CD4-positive, alpha-beta T cell treated with Interleukin-6 for 4 hours (primary cell): ENCODE data around the gene CPEB3.
"Not testable (repeated sequence)": the region's sequence is repeated elsewhere in the genome, so short reads cannot be mapped to it uniquely, and the experiment has no call there.

Source experiments
- DNase-seq: peaks from one replicate; pipeline ENCODE4 v3.0.0-alpha.2; 2020; ENCODE audit warnings: mixed read lengths

The CPEB3 gene

DNA sequence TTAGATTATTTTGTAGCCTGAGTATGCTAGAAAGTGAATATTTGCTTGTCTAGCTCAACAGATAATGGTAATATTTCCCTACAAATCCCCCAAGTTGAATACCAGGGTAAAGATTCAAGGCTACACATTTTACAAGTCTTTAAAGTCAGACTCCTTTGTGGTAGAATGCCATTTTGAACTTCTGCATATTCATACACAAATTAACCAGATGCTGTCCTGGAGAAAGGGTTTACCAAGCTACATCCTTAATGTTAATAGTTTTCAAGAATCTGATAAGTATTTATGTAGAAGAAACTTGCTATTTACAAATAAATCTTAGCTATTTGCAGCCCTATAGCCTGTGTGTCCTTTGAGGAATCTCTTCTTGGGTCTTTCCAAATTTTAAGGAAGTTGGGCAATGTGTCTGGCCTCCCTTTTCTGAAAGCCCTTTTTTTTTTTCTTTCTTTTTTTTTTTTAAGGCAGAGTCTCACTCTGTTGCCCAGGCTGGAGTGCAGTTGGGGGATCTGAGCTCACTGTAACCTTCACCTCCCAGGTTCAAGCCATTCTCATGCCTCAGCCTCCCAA lies 82.6 kb downstream of the CPEB3 start:
- no peak for DNase-seq

DNA sequence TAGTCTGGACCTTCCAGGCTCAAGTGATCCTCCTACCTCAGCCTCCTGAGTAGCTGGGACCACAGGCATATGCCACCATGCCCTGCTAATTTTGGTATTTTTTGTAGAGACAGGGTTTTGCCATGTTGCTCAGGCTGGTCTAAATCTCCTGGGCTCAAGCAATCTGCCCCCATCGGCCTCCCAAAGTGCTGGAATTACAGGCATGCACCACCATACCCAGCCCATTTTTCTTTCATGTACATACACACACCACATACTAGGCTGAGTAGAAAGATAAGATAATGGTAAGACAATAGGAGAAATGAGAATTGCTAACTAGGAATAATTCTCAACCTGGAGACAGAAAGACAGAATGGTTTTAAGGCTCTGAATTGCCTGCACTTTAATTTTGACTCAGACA lies 83.8 kb downstream of the CPEB3 start:
- no peak for DNase-seq

DNA sequence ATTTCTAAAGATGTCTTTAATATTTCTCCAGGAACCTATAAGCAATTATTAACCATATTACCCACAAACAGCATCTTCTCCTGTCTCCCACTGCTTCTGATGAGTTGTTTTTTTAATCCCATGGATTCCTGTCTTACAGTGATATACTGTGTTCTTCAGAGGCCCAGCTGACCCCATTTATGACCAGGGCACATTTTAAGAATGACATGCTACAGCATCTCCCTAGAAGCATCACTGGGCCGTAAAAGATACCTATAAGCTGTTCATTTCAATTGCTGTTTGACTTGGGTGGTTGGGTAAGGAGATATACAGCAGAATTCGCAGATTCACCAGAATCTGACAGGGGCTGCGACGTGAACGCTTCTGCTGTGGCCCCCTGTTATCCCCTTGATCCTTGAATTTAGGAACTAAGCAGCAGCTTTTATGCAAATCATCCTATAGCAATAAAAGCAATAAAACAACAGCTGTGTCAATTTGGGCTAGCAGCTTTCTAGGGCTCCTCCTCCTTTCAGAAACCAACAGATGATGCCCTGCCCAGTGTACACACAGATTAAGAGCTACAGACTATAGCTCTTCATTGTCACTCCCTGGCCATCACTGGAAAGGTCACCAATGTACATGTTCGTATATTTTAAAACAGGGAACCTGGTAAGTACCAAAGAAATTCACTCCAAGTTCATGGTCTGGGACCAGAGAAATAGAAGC lies 86.8 kb downstream of the CPEB3 start:
- no peak for DNase-seq

DNA sequence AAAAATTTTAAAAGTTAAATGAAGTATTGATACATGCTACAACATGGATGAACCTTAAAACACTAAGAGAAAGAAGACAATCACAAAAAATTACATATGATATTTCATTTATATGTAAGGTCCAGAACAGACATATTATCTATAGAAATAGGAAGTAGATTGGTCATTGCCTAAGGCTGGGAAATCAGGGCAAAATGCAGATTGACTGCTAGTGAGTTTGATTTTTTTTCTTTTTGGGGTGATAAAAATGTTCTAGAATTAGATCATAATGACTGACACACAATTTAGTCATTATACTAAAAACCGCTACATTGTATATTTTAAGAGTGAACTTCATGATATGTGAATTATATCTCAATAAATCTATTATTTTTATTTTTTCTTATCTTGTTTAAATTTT lies 88.3 kb downstream of the CPEB3 start:
- DNase-seq: no peak

DNA sequence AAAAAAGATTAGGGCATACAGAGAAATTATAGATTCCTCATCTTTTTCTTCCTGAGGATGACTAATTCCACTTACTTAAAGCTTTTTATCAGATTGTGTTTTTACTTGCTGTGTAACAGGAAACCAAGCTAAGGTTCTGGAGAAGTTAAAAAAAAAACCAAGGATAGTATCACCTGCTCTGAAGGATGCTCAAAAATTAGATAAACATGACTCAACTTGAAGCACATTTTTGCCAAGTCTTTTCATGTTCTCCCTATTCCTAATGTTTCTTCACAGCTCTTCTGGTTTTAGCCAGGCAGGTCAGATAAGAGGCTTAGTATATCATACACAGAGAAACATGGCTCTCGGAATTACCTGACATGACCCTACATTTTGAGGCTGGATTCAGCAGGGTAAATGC lies 90.3 kb downstream of the CPEB3 start:
- no peak for DNase-seq

DNA sequence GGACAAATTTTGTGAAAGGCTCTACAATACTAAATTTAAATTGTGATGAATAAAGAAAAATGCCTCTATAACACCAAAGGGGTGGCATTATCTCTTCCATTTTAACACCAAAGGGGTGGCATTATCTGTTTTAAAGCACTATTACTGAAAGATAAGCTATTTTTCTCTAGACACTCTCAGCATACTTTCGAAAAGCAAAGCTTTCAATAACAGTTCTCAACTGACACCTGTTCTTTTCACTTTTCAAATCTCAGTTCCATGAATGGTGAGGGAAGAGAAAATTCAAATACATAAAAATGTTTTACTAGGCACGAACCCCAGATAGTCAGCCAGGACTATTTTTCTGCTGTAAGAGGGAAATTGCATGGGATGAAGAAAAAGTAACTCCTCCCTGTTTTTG lies 103.8 kb downstream of the CPEB3 start:
- DNase-seq: no peak

DNA sequence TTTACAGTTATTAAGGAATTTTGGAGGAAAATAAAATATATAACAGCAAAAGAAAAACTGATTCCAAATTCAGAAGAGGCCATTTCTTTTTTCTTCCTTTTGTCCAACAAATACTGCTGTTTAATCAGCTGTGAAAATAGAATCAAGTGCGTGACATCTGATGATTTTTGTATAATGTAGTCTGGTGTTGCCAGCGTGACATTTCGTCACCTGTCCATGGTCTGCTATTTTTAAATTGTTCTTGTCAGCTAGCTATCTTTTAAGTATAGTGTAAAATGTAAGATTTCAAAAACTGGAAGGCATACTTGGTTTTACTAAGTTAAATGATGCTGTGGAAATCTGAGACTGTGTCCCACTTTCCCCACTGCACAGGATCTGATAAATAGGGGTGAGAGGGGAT lies 105.9 kb downstream of the CPEB3 start:
- DNase-seq: no peak

DNA sequence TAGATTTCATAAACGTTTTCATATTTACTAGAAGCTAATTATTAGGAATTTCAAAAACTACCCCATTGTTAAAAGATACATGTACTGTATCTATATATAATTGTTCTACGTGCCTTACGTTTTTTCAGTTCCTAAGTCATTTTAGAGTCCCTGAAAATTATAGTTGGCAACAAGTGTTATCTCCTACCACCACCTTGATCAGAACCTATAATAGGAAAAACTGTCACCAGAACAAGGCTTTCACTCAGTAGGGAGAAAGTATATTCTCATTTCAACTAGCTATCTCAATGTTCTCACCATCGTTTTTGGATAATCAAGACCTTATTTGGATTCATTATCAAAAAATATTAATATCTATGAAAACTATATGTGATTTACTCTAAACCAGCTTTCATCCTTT lies 107.7 kb downstream of the CPEB3 start:
- DNase-seq: no peak

DNA sequence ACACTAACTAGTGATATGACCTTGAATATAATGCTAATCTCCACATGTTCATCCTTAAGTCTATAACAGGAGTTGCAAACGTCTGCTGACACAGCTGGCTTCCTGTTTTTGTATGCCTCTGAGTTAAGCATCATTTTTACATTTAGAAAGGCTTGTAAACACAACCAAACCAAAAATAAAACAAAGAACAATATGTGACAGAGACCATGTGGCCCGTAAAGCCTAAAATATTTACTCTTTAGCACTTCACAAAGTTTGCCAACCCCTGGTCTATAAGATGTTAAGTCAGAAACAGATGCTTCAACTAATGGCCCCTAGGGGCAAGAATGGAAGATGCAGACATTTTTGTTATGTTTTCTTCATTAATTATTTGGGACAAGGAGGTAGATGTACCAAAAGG lies 109.3 kb downstream of the CPEB3 start:
- no peak for DNase-seq

DNA sequence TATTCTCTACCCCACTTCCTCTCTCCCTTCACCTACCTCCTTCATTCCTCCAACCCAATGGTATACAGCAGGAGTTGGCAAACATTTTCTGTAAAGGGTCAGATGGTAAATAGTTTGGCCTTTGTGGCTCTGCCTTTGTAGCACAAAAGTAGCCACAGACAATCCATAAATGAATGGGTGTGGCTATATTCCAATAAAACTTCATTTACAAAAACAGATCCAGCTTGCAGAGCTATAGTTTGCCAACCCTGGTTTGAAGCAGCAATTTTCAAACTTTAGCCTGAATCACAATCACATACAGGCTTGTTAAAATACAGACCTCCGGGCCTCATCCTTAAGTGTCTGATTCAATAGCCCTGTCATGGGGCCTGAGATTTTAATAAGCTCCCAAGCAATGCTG lies 110.5 kb downstream of the CPEB3 start:
- DNase-seq: no peak

DNA sequence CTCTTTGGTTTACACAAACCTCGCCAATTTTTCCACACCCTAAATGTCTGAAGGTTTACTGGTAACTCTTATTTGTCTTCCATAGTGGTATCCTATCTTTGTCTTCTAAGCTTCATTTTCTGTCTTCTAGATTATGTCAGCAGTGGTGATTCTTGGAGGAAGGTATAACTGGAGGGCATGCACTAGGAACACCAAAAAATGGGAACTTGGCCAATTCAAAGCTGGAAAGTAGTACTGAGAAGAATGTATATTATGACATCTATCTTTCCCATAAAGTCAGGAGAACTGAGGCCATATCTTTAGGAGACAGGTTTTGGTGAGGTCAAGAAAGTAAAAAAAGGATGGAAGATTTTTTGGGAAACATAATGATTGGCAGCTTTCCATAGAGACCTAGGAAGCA lies 113.3 kb downstream of the CPEB3 start:
- no peak for DNase-seq

DNA sequence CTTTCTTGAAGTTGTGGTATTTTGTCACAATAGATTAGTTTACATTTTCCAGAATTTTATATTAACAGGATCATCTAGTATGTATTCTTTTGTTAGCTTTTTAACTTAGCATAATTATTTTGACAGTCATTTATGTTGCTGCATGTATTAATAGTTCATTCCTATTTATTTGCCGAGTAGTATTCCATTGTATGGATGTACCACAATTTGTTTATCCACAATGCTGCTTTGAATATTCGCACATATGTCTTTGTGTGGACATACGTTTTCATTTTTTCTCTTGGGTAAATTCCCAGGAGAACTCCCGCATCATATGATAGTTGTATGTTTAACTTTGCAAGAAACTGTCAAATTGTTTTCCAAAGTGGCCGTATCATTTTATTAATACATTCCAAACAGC lies 115.7 kb downstream of the CPEB3 start:
- DNase-seq: no peak

DNA sequence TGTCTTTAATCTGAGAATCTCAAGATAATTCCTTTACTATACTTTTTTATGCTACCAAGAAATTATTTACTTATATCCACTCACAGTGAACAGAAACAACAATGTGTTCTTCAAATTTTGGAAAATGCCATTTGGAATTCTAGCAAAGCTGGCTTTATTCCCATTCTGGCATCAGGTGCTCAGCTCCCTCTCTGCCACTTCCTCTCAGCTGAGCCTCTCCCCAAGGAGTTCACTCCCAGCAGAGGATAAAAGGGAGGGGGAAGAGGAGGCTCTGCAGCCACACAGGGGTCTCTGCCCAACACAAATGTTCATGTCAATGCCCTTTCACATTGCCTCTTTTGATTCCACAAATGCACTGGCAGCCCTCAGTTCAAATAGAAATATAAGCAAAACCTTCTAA lies 116.9 kb downstream of the CPEB3 start:
- no peak for DNase-seq

DNA sequence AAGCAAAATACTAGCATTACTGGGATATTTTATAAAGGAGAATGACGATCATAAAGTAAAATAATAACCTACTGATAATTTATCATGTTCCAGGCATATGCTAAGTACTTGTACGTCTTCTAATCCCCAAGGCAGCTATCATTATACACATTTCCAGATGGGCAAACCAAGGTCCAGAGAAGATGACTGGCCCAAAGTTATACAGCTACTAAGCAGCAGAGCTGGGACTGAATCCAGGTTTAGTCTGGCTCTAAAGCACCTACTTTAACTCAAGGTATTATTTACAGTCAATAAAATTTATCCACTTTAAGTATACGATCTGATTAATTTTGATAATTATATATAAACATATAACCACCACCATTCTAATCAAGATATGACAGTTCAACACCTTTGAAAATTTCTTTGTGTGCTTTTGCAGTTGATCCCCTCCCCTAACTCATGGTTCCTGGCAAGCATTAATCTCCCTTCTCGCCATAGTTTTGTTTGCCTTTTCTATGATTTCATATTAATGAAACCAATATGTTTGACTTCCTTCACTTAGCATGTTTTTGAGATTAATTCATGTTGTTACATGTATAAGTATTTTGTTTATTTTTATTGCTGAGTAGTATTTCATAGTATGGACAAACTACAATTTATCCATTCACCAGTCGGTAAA lies 126.7 kb downstream of the CPEB3 start:
- DNase-seq: no peak

DNA sequence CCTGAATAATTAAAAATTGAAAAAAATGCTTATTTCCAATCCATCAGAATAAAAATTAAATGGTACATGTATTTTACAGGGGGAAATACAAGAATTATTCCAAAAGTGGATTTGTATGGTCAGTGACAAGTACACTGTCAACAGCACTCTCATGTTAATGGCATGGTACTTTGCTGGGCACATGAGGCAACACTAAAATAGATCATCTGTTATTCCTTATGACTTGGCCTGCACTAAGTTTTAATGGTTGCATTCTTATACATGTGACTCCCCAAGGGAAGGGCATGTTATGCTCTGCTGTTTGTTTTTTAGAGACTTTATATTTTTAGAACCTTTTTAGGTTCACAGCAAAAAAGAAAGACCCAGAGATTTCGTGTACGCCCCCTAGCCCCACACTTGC lies 128.3 kb downstream of the CPEB3 start:
- no peak for DNase-seq

DNA sequence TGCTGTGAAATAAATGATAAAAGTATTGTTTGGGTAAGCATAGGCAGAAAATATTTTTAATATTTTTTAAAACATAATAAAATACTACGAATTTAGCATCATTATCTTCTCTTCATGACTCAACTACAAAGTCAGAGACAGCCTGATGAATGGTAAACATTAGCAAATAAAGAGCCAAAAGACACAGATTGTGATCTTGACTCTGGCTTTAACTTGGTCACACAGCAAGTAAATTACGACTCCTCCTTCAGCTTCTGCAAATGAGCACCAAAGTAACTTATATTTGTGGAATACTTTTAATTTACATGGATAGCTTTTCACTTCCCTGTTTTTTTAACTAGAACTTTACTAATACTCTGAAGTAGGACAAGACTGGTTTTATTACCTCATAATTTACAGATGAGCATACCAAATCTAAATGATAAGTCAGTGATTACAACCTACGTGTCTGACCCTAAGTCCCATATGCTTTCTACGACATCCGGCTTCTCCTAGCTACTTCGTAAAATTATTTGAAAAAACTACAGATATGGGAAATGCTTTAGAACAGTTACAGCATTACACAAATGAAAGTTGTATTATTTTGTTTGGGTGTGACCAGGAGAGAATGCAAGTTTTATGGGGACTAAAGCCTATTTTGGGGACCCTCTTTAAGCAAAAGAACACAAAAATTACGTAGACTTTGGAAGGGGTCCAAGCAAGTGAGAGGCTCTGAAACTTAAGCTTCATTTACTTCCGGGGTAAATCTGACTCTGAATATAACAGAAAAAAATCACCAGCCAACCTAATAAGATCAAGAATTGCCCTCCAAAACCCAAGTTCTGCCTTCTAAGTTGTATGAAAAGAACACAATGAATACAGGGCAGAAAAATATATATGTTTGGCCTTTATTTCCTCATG lies 133.8 kb downstream of the CPEB3 start:
- DNase-seq: no peak

DNA sequence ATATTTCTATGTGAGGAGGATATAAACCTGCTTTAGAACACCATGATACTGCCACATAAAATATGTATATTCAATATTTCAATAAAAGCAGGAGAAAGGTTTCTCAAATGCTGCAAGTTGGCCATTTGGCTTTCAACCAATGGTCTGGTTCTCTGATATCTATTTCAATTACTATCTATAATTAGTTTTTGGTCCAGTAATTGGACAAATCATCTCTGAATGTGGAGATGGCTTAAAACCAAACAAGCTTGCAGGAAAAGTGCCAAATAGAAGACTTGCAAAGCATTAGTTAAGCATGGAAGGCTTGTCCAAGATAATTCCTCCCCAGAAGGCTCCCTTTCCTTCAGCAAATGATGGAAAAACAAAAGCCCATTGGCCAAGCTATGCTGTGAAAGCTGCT lies 140.1 kb downstream of the CPEB3 start:
- no peak for DNase-seq

DNA sequence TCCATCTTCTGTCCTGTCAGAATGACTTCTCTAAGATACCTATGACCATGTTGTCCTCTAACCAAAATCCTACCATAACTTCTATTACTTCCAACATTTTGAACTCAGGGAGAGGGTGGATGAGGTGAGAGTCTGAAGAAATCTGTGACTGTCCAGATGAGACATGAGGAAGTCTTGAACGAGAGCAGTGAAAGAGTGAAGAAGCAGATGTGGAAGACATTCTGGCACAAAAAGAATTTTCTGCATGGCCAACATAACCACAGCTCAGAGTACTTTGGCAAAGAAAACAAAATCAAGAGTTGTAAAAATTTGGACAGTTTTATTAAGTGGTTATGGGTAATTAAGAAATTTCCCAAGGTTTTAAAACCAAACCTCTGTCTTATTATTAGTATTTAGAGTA lies 141.6 kb downstream of the CPEB3 start:
- DNase-seq: no peak

DNA sequence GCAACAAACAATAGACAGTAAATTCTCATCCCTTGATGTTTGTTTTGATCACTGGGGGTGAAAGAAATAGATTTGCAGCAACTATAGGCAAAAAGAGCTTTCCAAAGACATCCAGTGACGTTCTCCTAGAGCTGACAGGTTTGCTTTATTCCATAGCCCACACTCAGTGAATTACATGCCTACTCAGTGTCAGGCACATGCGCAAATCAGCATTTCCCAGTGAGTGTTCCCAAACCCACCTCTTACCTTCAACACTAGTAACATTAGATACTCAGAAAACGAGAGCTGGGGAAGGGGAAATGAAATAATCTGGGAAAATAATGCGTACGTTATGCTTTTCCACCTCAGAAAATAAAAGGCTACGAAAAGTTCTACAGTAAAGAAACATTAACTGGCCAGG lies 144.1 kb downstream of the CPEB3 start:
- no peak for DNase-seq

DNA sequence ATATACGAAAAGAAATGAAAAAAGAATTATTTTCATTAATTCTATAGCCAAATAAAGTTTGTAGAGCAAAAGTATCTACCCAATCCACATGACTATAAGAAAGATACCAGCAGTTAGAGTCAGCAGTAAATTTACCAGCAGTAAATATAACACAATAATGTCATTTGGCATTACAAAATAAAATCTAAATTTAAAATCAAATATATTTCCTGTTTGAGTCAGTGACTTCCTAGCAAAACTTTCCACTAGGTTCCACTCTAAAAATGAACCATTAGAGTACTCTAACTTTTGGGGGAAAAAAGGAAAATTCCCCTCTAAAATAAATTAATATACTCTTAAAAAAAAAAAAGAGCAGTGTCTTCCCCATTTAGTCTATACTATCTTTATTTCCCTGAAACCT lies 144.8 kb downstream of the CPEB3 start:
- DNase-seq: no peak

DNA sequence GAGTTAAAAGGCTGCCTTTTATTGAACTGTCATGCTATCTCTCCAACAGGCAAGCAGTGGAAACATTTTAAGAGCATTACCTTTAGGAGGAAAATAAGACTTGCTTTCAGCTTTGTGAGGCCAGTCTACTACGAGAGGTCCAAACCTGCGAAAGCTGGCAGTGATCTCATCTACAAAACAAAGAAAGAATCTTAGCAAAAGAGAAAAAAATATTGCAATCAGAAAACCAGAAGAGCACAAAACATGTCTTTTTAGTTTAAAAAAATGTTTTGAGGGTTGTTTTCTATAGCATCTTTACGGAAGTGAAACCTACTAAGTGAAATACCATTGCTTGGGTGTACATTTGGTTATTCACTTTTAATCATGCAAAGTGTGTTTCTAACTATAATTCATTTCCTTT lies 147.9 kb downstream of the CPEB3 start:
- no peak for DNase-seq

DNA sequence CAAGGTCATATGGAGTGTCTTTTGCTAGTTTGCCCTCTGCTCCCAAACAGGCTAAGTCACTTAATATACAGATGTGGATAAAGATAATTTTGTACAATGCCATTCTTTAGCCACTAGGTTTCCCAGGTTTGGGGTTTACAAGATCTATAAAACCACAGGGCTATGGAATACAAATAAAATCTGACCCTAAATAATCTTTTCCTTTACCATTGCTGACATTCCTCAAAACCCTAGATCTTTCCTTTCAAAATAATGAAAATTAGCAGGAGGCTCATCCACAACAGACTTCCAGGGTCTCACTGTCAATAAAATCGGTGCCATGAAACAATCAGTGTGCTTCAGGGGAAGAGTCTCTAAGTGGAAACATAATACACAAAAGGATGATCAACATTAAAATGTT lies 148.4 kb downstream of the CPEB3 start:
- no peak for DNase-seq

DNA sequence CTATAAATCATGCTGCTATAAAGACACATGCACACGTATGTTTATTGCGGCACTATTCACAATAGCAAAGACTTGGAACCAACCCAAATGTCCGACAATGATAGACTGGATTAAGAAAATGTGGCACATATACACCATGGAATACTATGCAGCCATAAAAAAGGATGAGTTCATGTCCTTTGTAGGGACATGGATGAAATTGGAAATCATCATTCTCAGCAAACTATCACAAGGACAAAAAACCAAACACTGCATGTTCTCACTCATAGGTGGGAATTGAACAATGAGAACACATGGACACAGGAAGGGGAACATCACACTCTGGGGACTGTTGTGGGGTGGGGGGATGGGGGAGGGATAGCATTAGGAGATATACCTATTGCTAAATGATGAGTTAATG lies 149.7 kb downstream of the CPEB3 start:
- DNase-seq: not testable (repeated sequence)

DNA sequence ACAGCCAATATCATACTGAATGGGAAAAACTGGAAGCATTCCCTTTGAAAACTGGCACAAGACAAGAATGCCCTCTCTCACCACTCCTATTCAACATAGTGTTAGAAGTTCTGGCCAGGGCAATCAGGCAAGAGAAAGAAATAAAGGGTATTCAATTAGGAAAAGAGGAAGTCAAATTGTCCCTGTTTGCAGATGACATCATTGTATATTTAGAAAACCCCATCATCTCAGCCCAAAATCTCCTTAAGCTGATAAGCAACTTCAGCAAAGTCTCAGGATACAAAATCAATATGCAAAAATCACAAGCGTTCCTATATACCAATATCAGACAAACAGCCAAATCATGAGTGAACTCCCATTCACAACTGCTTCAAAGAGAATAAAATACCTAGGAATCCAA lies 156.8 kb downstream of the CPEB3 start:
- not testable (repeated sequence) for DNase-seq
